Caco-2 (cell line): ENCODE results near the gene PDK1. TPM values are rescaled to one million over a fixed set of nuclear protein-coding genes. Genes with fewer than 3 reads are reported as not detected.
A peak's percentile ranks its signal among the peaks of the same experiment; 100 is the strongest.

ENCODE experiments used
- Bru-seq: library from RNA; stranded (reverse); fragments of 400-500 nt; gene quantifications from one replicate; lab custom pipeline; 2021; lab: Mats Ljungman, UMichigan
- BruChase-seq, 2 experiments: library from RNA; stranded (reverse); fragments of 400-500 nt; gene quantifications; one replicate each; lab custom pipeline; 2021; lab: Mats Ljungman, UMichigan
- BruUV-seq: library from RNA; stranded (reverse); fragments of 400-500 nt; replicated peaks from 2 replicates; lab custom pipeline; 2021; lab: Mats Ljungman, UMichigan
- CTCF ChIA-PET: fragments of 300-600 bp; sonication (Branson Sonifier 250); formaldehyde crosslinking; loops from one replicate; lab custom pipeline; 2022; ENCODE audit warnings: antibody characterized with exemption; lab: Charles Lee
- POLR2A ChIA-PET: fragments of 300-600 bp; sonication (Branson Sonifier 250); formaldehyde crosslinking; loops from one replicate; lab custom pipeline; 2022; ENCODE audit warnings: antibody characterized with exemption; lab: Charles Lee
- DNase-seq, 2 experiments: peaks; one replicate each; pipeline versions ENCODE4 v3.0.0 to v3.0.0-alpha.2; 2020 to 2022
- H3K27me3 ChIP-seq: replicated peaks from 2 replicates; pipeline ENCODE4 v1.6.0; 2011; ENCODE audit warnings: low read length; ENCODE audit not compliant: control insufficient read depth, insufficient read depth
- H3K36me3 ChIP-seq: 2 replicates; pipeline ENCODE4 v1.5.1; 2011; ENCODE audit warnings: low read length; ENCODE audit not compliant: control insufficient read depth, insufficient read depth
- H3K4me1 ChIP-seq: fragments of 250-450 bp; sonication (Bioruptor Pico); 2 replicates; pipeline ENCODE4 v1.5.1; 2020; ENCODE audit warnings: mild to moderate bottlenecking
- H3K4me3 ChIP-seq: 2 replicates; pipeline ENCODE4 v1.5.1; 2011; ENCODE audit warnings: low read depth, mild to moderate bottlenecking, control low read depth, low read length
- H3K9me3 ChIP-seq: fragments of 250-450 bp; sonication (Bioruptor Pico); 2 replicates; pipeline ENCODE4 v1.5.1; 2020; ENCODE audit warnings: mild to moderate bottlenecking, moderate library complexity
- H3K27ac Mint-ChIP-seq: one replicate; pipeline ENCODE4 v1.8.0; 2022; ENCODE audit warnings: mixed read lengths; ENCODE audit not compliant: unreplicated experiment
- H3K27me3 Mint-ChIP-seq: one replicate; pipeline ENCODE4 v1.8.0; 2022; ENCODE audit warnings: mixed read lengths; ENCODE audit not compliant: insufficient read depth, unreplicated experiment
- H3K36me3 Mint-ChIP-seq: one replicate; pipeline ENCODE4 v1.8.0; 2022; ENCODE audit warnings: mild to moderate bottlenecking, mixed read lengths; ENCODE audit not compliant: insufficient read depth, unreplicated experiment
- H3K4me1 Mint-ChIP-seq: one replicate; pipeline ENCODE4 v1.8.0; 2022; ENCODE audit warnings: low read depth, mixed read lengths; ENCODE audit not compliant: unreplicated experiment
- H3K4me3 Mint-ChIP-seq: one replicate; pipeline ENCODE4 v1.8.0; 2022; ENCODE audit warnings: mild to moderate bottlenecking, moderate library complexity, mixed read lengths; ENCODE audit not compliant: unreplicated experiment
- H3K9me3 Mint-ChIP-seq: one replicate; pipeline ENCODE4 v1.8.0; 2022; ENCODE audit warnings: mixed read lengths; ENCODE audit not compliant: unreplicated experiment
- intact Hi-C: fragments of 100-400 bp; cut with micrococcal nuclease; formaldehyde crosslinking; loops from one replicate; pipeline ENCODE4 v1.10.0; 2022; ENCODE audit not compliant: unreplicated experiment
- long read RNA-seq: library from polyadenylated mRNA; stranded (forward); transcript quantifications from one replicate; pipeline ENCODE4 v2.0.0, GENCODE V29; 2022
- total RNA-seq: library from RNA; stranded (reverse); gene quantifications from 2 replicates; pipeline ENCODE4 v1.2.3, GENCODE V29; 2022
- TF ChIP-seq, protein P1 (sequence below), 2 experiments: fragments of 200-600 bp in 1 of 2; IDR thresholded peaks; 1 replicate in 1 of 2; 2 replicates in 1 of 2; pipeline versions ENCODE4 v1.5.1 to v1.8.0; 2011 to 2022; ENCODE audit warnings: antibody characterized with exemption in 1 of 2, control low read depth in 1 of 2, inconsistent platforms in 1 of 2, low read depth in 1 of 2, low read length in 1 of 2, mild to moderate bottlenecking in 1 of 2, moderate library complexity in 1 of 2; ENCODE audit not compliant: insufficient read depth in 1 of 2, severe bottlenecking in 1 of 2, unreplicated experiment in 1 of 2

The PDK1 gene
- total RNA-seq (10.7 and 11.0 TPM in 2 replicates), Bru-seq, nascent RNA (percentile 64 among the genes with signal in this experiment), BruChase-seq, experiment 1, labeled RNA remaining after a 2-hour chase (percentile 66 among the genes with signal in this experiment), BruChase-seq, experiment 2, labeled RNA remaining after a 6-hour chase (percentile 65 among the genes with signal in this experiment)
- long read RNA-seq, full-length matches to known transcripts, result 8 of 12 reads
- long read RNA-seq, partial matches to known transcripts, result 2 of 12 reads
- long read RNA-seq, other reads (novel, unspliced or antisense), result 2 of 12 reads

- POLR2A ChIA-PET, result interaction anchor here (0.5 to 1.1 kb wide), 2 partner anchors 71 to 125 kb away, joined by 5 read pairs; no protein-coding TSS in a partner anchor
- peak within 1 kb of the TSS; percentile 90 for H3K27ac Mint-ChIP-seq
- no peaks in the 10 kb centered on the region for H3K27me3 Mint-ChIP-seq
- CTCF ChIA-PET, result interaction anchor here (0.6 kb wide), 1 partner anchor 1785 kb away, joined by 3 read pairs; no protein-coding TSS in a partner anchor
- peaks cover 22% of the 10 kb centered on the region for H3K4me1 Mint-ChIP-seq
- no peaks in the 10 kb centered on the region for H3K9me3 Mint-ChIP-seq
- peaks cover 15% of the 10 kb centered on the region for H3K36me3 Mint-ChIP-seq
- H3K4me3 Mint-ChIP-seq, result peak within 1 kb of the TSS; percentile 96
- H3K27me3 ChIP-seq, result no peaks in the 10 kb centered on the region
- TF ChIP-seq, protein P1, sequence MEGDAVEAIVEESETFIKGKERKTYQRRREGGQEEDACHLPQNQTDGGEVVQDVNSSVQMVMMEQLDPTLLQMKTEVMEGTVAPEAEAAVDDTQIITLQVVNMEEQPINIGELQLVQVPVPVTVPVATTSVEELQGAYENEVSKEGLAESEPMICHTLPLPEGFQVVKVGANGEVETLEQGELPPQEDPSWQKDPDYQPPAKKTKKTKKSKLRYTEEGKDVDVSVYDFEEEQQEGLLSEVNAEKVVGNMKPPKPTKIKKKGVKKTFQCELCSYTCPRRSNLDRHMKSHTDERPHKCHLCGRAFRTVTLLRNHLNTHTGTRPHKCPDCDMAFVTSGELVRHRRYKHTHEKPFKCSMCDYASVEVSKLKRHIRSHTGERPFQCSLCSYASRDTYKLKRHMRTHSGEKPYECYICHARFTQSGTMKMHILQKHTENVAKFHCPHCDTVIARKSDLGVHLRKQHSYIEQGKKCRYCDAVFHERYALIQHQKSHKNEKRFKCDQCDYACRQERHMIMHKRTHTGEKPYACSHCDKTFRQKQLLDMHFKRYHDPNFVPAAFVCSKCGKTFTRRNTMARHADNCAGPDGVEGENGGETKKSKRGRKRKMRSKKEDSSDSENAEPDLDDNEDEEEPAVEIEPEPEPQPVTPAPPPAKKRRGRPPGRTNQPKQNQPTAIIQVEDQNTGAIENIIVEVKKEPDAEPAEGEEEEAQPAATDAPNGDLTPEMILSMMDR (IDR thresholded peaks at IDR 0.05; ENCODE audit: insufficient read depth in 1 of 2, low read depth in 1 of 2, low read length in 1 of 2, severe bottlenecking in 1 of 2, unreplicated experiment in 1 of 2), result no peak
- H3K4me3 ChIP-seq, result peak within 1 kb of the TSS; percentile 88
- peaks cover 7% of the 10 kb centered on the region; the same call in 1 of the 2 replicates for H3K4me1 ChIP-seq
- intact Hi-C loops, result no loop called here
- H3K36me3 ChIP-seq, result no peaks in the 10 kb centered on the region; the same call in 1 of the 2 replicates
- BruUV-seq, result no TSS peak
- H3K9me3 ChIP-seq, result no peaks in the 10 kb centered on the region
- DNase-seq, result peak; percentile 87 to 93
Observed at GRCh38 chr2:172555522-172556283, at the start of gene PDK1. Gene PDK1, plus strand, starts transcription at chr2:172556090. Its CDS starts 61 bp downstream, at chr2:172556151.

GRCh38 chr2:172507199-172507598 is 48.7 kb upstream of the PDK1 start:
- Mint-ChIP-seq H3K4me1 (no peaks in the 10 kb centered on the region), H3K27ac (no peak overlapping the region), H3K27me3 (no peaks in the 10 kb centered on the region), H3K9me3 (no peaks in the 10 kb centered on the region), H3K36me3 (peaks cover 6% of the 10 kb centered on the region), H3K4me3 (no peak overlapping the region)
- POLR2A ChIA-PET, result no interaction called here
- TF ChIP-seq, protein P1 (IDR thresholded peaks at IDR 0.05; ENCODE audit: insufficient read depth in 1 of 2, low read depth in 1 of 2, low read length in 1 of 2, severe bottlenecking in 1 of 2, unreplicated experiment in 1 of 2), result no peak
- no peaks in the 10 kb centered on the region for H3K4me1 ChIP-seq
- BruUV-seq, result no TSS peak
- H3K9me3 ChIP-seq, result peaks cover 12% of the 10 kb centered on the region
- DNase-seq, result no peak
- no peaks in the 10 kb centered on the region for H3K36me3 ChIP-seq
- intact Hi-C loops, result no loop called here
- no peak overlapping the region for H3K4me3 ChIP-seq
- no peaks in the 10 kb centered on the region for H3K27me3 ChIP-seq
- CTCF ChIA-PET, result no interaction called here

DNA sequence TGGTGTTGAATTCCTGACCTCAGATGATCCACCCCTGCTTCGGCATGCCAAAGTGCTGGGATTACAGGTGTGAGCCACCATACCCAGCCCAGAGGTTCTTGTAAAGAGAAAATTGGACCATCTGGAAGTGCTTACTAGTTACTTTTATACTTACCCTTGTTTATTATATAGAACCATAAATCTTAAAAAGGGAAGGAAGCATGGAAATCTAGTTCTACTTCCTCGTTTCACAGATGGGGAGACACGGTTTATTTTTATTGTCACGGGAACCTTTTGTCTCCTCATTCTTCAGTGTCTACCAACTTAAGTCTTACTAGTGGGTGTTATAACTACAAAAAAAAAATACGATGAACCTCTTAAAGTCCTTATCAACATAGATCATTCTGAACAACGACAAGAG is 45.8 kb upstream of the PDK1 start:
- BruUV-seq, result no TSS peak
- no peaks in the 10 kb centered on the region for H3K36me3 ChIP-seq
- H3K9me3 Mint-ChIP-seq, result peaks cover 27% of the 10 kb centered on the region
- intact Hi-C loops, result no loop called here
- no peak overlapping the region for H3K4me3 ChIP-seq
- peaks cover 31% of the 10 kb centered on the region for H3K9me3 ChIP-seq
- no peaks in the 10 kb centered on the region for H3K4me1 Mint-ChIP-seq
- H3K27me3 ChIP-seq, result no peaks in the 10 kb centered on the region
- H3K4me1 ChIP-seq, result no peaks in the 10 kb centered on the region
- H3K27ac Mint-ChIP-seq, result no peak overlapping the region
- no peak for DNase-seq
- TF ChIP-seq, protein P1 (IDR thresholded peaks at IDR 0.05; ENCODE audit: insufficient read depth in 1 of 2, low read depth in 1 of 2, low read length in 1 of 2, severe bottlenecking in 1 of 2, unreplicated experiment in 1 of 2), result no peak
- no peaks in the 10 kb centered on the region for H3K27me3 Mint-ChIP-seq
- CTCF ChIA-PET, result no interaction called here
- POLR2A ChIA-PET, result no interaction called here
- no peaks in the 10 kb centered on the region for H3K36me3 Mint-ChIP-seq
- no peak overlapping the region for H3K4me3 Mint-ChIP-seq
